NCI-H345 (cell line): Measurements from ENCODE around the gene HOXA5.
A peak's percentile ranks its signal among the peaks of the same experiment; 100 is the strongest.

Experiments used
- DNase-seq: peaks from one replicate; lab custom pipeline; 2025; lab: John Stamatoyannopoulos, UW

Gene HOXA5

GRCh38 chr7:27106181-27106900 is 37.1 kb downstream of the HOXA5 start:
- DNase-seq, result no peak

GRCh38 chr7:27105301-27106031 is 38.0 kb downstream of the HOXA5 start:
- DNase-seq, result no peak

- no peak for DNase-seq
Observed at GRCh38 chr7:27104341-27105058, 39.0 kb downstream of the HOXA5 start.

- no peak for DNase-seq
Observed at GRCh38 chr7:27103489-27104226, 39.8 kb downstream of the HOXA5 start.

GRCh38 chr7:27102581-27103442 is 40.7 kb downstream of the HOXA5 start, which contains the start of gene HOXA2:
Gene HOXA2, minus strand, starts transcription at chr7:27102683. Its CDS starts 183 bp downstream, at chr7:27102500.
- DNase-seq, result no peak

GRCh38 chr7:27101957-27102580 is 41.4 kb downstream of the HOXA5 start:
- DNase-seq, result no peak

GRCh38 chr7:27101171-27101956 is 42.1 kb downstream of the HOXA5 start:
- DNase-seq, result no peak

- no peak for DNase-seq
Observed at GRCh38 chr7:27100694-27101170, 42.7 kb downstream of the HOXA5 start.

GRCh38 chr7:27099453-27100370 is 43.8 kb downstream of the HOXA5 start:
- DNase-seq, result no peak

GRCh38 chr7:27098578-27099451 is 44.7 kb downstream of the HOXA5 start:
- no peak for DNase-seq

- DNase-seq, result no peak
Observed at GRCh38 chr7:27097686-27098577, 45.5 kb downstream of the HOXA5 start.

- DNase-seq, result peak; percentile 24
Observed at GRCh38 chr7:27096768-27097514, 46.5 kb downstream of the HOXA5 start.

- peak; percentile 87 for DNase-seq
Observed at GRCh38 chr7:27095897-27096767, 47.3 kb downstream of the HOXA5 start, which contains the start of gene HOXA1. Gene HOXA1, minus strand, starts transcription at chr7:27096000. Its CDS starts 88 bp downstream, at chr7:27095912.

GRCh38 chr7:27095050-27095896 is 48.2 kb downstream of the HOXA5 start:
- DNase-seq, result no peak
